Measurements from ENCODE around the gene ABTB2. TPM values are rescaled to one million over a fixed set of nuclear protein-coding genes. Genes with fewer than 3 reads are reported as not detected.

The ABTB2 gene
- total RNA-seq, 1 donor from 2014 or later: 72.8 TPM

GRCh38 chr11:34155057-34155756 lies 202.6 kb downstream of the ABTB2 start:
- Mint-ChIP-seq H3K4me3 (ENCODE audit: unreplicated experiment) (no peak overlapping the region), H3K27me3 (ENCODE audit: unreplicated experiment) (peaks cover 27% of the 10 kb centered on the region), H3K9me3 (ENCODE audit: unreplicated experiment) (no peaks in the 10 kb centered on the region), H3K4me1 (ENCODE audit: unreplicated experiment) (peaks cover 13% of the 10 kb centered on the region), H3K36me3 (ENCODE audit: low read depth, unreplicated experiment) (peaks cover 48% of the 10 kb centered on the region), H3K27ac (ENCODE audit: unreplicated experiment) (peak overlapping the region; percentile 64)
- no peak for TF ChIP-seq CTCF (IDR thresholded peaks at IDR 0.05; ENCODE audit: unreplicated experiment)
- no peak for DNase-seq (ENCODE audit: low spot score)

GRCh38 chr11:34154059-34154875 lies 203.5 kb downstream of the ABTB2 start:
- H3K9me3 Mint-ChIP-seq (ENCODE audit: unreplicated experiment): no peaks in the 10 kb centered on the region
- no peak overlapping the region for H3K4me3 Mint-ChIP-seq (ENCODE audit: unreplicated experiment)
- peaks cover 13% of the 10 kb centered on the region for H3K4me1 Mint-ChIP-seq (ENCODE audit: unreplicated experiment)
- H3K27me3 Mint-ChIP-seq (ENCODE audit: unreplicated experiment): peaks cover 21% of the 10 kb centered on the region
- no peak for DNase-seq (ENCODE audit: low spot score)
- H3K36me3 Mint-ChIP-seq (ENCODE audit: low read depth, unreplicated experiment): peaks cover 42% of the 10 kb centered on the region
- TF ChIP-seq CTCF (IDR thresholded peaks at IDR 0.05; ENCODE audit: unreplicated experiment): no peak
- H3K27ac Mint-ChIP-seq (ENCODE audit: unreplicated experiment): peak overlapping the region; percentile 64

GRCh38 chr11:34151916-34152845 lies 205.6 kb downstream of the ABTB2 start:
- Mint-ChIP-seq H3K4me3 (ENCODE audit: unreplicated experiment) (peak overlapping the region; percentile 85), H3K27me3 (ENCODE audit: unreplicated experiment) (peaks cover 15% of the 10 kb centered on the region), H3K4me1 (ENCODE audit: unreplicated experiment) (peaks cover 13% of the 10 kb centered on the region), H3K9me3 (ENCODE audit: unreplicated experiment) (no peaks in the 10 kb centered on the region), H3K27ac (ENCODE audit: unreplicated experiment) (no peak overlapping the region), H3K36me3 (ENCODE audit: low read depth, unreplicated experiment) (peaks cover 40% of the 10 kb centered on the region)
- no peak for TF ChIP-seq CTCF (IDR thresholded peaks at IDR 0.05; ENCODE audit: unreplicated experiment)
- no peak for DNase-seq (ENCODE audit: low spot score)

- peaks cover 14% of the 10 kb centered on the region for H3K27me3 Mint-ChIP-seq (ENCODE audit: unreplicated experiment)
- peaks cover 45% of the 10 kb centered on the region for H3K36me3 Mint-ChIP-seq (ENCODE audit: low read depth, unreplicated experiment)
- no peak for DNase-seq (ENCODE audit: low spot score)
- no peaks in the 10 kb centered on the region for H3K9me3 Mint-ChIP-seq (ENCODE audit: unreplicated experiment)
- TF ChIP-seq CTCF (IDR thresholded peaks at IDR 0.05; ENCODE audit: unreplicated experiment): no peak
- peaks cover 13% of the 10 kb centered on the region for H3K4me1 Mint-ChIP-seq (ENCODE audit: unreplicated experiment)
- no peak overlapping the region for H3K27ac Mint-ChIP-seq (ENCODE audit: unreplicated experiment)
- H3K4me3 Mint-ChIP-seq (ENCODE audit: unreplicated experiment): no peak overlapping the region
These were observed 206.6 kb downstream of the ABTB2 start for GRCh38 chr11:34151166-34151565.
